CD4-positive, CD25-positive, alpha-beta regulatory T cell (primary cell): ENCODE measurements around the gene HAPLN2. TPM values are rescaled to one million over a fixed set of nuclear protein-coding genes. Genes with fewer than 3 reads are reported as not detected.

Source experiments
- ATAC-seq, 2 donors: fragments of 150-1000 bp; cut with Tn5 transposase; one replicate each; pipeline ENCODE4 v1.10.0; 2021; ENCODE audit warnings: low read depth in 2 of 2, moderate number of reproducible peaks in 2 of 2, moderate library complexity in 1 of 2
- DNase-seq, 3 donors: peaks; one replicate each; pipeline versions ENCODE4 v3.0.0 to v3.0.0-alpha.2; 2012 to 2022; ENCODE audit warnings: mixed read lengths in 1 of 3
- H3K27ac ChIP-seq: one replicate; pipeline ENCODE4 v1.7.0; 2013; ENCODE audit warnings: mild to moderate bottlenecking, low read length; ENCODE audit not compliant: insufficient read depth, poor library complexity, severe bottlenecking
- H3K27me3 ChIP-seq: one replicate; pipeline ENCODE4 v1.7.0; 2013; ENCODE audit warnings: low read length; ENCODE audit not compliant: control insufficient read depth, insufficient read depth
- H3K36me3 ChIP-seq: one replicate; pipeline ENCODE4 v1.7.0; 2013; ENCODE audit warnings: mild to moderate bottlenecking, low read length, moderate library complexity; ENCODE audit not compliant: control insufficient read depth, insufficient read depth
- H3K4me1 ChIP-seq: 2 replicates; pipeline ENCODE4 v1.7.0; 2013; ENCODE audit warnings: mild to moderate bottlenecking, low read length; ENCODE audit not compliant: insufficient read depth, control insufficient read depth, poor library complexity, severe bottlenecking
- H3K4me3 ChIP-seq: one replicate; pipeline ENCODE4 v1.7.0; 2013; ENCODE audit warnings: low read depth, mild to moderate bottlenecking, low read length, moderate library complexity
- H3K9me3 ChIP-seq, 2 experiments: 1 replicate in 1 of 2; 2 replicates in 1 of 2; pipeline ENCODE4 v1.7.0; 2013; ENCODE audit warnings: low read length in 2 of 2, mild to moderate bottlenecking in 1 of 2, moderate library complexity in 1 of 2; ENCODE audit not compliant: control insufficient read depth in 2 of 2
- H3K27ac Mint-ChIP-seq, 3 donors: one replicate each; pipeline ENCODE4 v1.8.0; 2020 to 2022; ENCODE audit warnings: mild to moderate bottlenecking in 3 of 3, mixed read lengths in 3 of 3, moderate library complexity in 2 of 3
- H3K27me3 Mint-ChIP-seq: one replicate; pipeline ENCODE4 v1.8.0; 2022; ENCODE audit warnings: mild to moderate bottlenecking, mixed read lengths
- H3K36me3 Mint-ChIP-seq: one replicate; pipeline ENCODE4 v1.8.0; 2020; ENCODE audit warnings: mixed read lengths
- H3K4me1 Mint-ChIP-seq, 4 donors: one replicate each; pipeline ENCODE4 v1.8.0; 2020 to 2022; ENCODE audit warnings: mixed read lengths in 4 of 4, mild to moderate bottlenecking in 1 of 4
- H3K4me3 Mint-ChIP-seq, 4 donors: one replicate each; pipeline ENCODE4 v1.8.0; 2020 to 2022; ENCODE audit warnings: mild to moderate bottlenecking in 4 of 4, mixed read lengths in 4 of 4, moderate library complexity in 3 of 4
- H3K9me3 Mint-ChIP-seq, 7 donors: one replicate each; pipeline ENCODE4 v1.8.0; 2020 to 2022; ENCODE audit warnings: mixed read lengths in 7 of 7, mild to moderate bottlenecking in 3 of 7, moderate library complexity in 2 of 7
- polyA plus RNA-seq, 4 donors: library from polyadenylated mRNA; unstranded; fragments of 300-500 nt; fragmentation: Illumina TruSeq; gene quantifications; one replicate each; pipeline ENCODE4 v1.2.3, GENCODE V29; 2021
- total RNA-seq: library from RNA; stranded (reverse); gene quantifications from one replicate; pipeline ENCODE4 v1.2.3, GENCODE V29; 2022

HAPLN2 gene
- total and polyA plus RNA-seq, 5 donors from 2014 or later = not detected

- no peak for DNase-seq
- no peak for ATAC-seq
- H3K4me3 Mint-ChIP-seq = peak overlapping the region in 1 of 4 donors; percentile 59
- H3K36me3 ChIP-seq = no peaks in the 10 kb centered on the region
- peaks cover 0 to 30% (median 16%) of the 10 kb centered on the region in 4 donors for H3K4me1 Mint-ChIP-seq
- peak overlapping the region in 1 of 3 donors; percentile 67 for H3K27ac Mint-ChIP-seq
- peaks cover 82% of the 10 kb centered on the region for H3K27me3 Mint-ChIP-seq
- H3K27me3 ChIP-seq = peaks cover 45% of the 10 kb centered on the region
- peaks cover 4% of the 10 kb centered on the region for H3K36me3 Mint-ChIP-seq
- H3K4me3 ChIP-seq = no peak overlapping the region
- H3K27ac ChIP-seq = no peak overlapping the region
- peaks cover 0 to 1% (median 0%) of the 10 kb centered on the region in 7 donors for H3K9me3 Mint-ChIP-seq
- H3K4me1 ChIP-seq = peaks cover 21% of the 10 kb centered on the region
- H3K9me3 ChIP-seq = no peaks in the 10 kb centered on the region
Observed at GRCh38 chr1:156644640-156645039, 25.4 kb downstream of the HAPLN2 start.

DNA sequence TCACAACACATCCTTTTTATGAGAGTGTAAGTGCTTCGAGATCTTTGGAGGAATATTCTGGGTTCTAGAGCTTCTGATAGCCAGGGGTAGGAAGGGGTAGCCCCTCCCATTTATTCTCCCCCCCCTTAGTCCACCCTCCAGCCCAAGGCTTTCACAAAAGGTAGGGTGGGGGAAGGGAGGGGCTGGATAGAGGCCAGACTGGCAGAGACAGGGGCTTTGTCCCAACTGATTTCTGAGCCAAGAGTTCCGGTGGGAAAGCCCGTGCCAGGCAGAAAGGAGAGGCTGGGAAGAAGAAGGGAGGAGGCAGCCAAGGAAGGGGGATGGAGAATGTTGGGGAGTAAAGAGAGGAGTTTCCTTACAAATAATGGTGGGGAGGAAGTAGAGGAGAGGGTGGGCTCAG, 25.8 kb downstream of the HAPLN2 start:
- Mint-ChIP-seq H3K27ac (peak overlapping the region in 1 of 3 donors; percentile 67), H3K36me3 (peaks cover 4% of the 10 kb centered on the region), H3K4me1 (peaks cover 0 to 30% (median 16%) of the 10 kb centered on the region in 4 donors), H3K27me3 (peaks cover 82% of the 10 kb centered on the region), H3K9me3 (peaks cover 0 to 1% (median 0%) of the 10 kb centered on the region in 7 donors), H3K4me3 (peak overlapping the region in 1 of 4 donors; percentile 59)
- DNase-seq (no peak), ATAC-seq (no peak)
- no peaks in the 10 kb centered on the region for H3K36me3 ChIP-seq
- H3K9me3 ChIP-seq = no peaks in the 10 kb centered on the region
- peaks cover 43% of the 10 kb centered on the region for H3K27me3 ChIP-seq
- no peak overlapping the region for H3K27ac ChIP-seq
- H3K4me1 ChIP-seq = peaks cover 21% of the 10 kb centered on the region
- H3K4me3 ChIP-seq = no peak overlapping the region

DNA sequence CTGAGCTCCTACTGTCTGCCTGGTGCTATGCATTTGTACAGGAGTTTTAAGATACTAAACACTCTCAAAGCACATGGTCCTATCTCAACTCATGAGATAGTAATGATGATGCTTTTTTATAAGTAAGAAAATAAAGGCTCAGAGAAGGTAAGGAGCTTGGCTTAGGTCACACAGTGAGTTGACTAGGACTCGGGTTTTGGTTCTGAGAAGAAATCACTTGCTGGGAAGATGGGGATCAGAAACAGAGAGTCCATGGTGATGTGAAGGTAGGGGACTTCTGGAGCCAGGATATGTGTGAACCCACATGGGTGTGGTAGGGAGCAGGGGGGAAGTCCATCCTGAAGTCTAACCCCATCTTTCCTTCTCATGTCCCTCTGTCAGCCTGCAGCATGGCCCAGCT, 26.5 kb downstream of the HAPLN2 start:
- Mint-ChIP-seq H3K9me3 (peaks cover 0 to 1% (median 0%) of the 10 kb centered on the region in 7 donors), H3K4me3 (no peak overlapping the region), H3K27ac (no peak overlapping the region), H3K27me3 (peaks cover 81% of the 10 kb centered on the region), H3K4me1 (peaks cover 0 to 30% (median 16%) of the 10 kb centered on the region in 4 donors), H3K36me3 (peaks cover 4% of the 10 kb centered on the region)
- no peak for ATAC-seq
- Histone ChIP-seq H3K4me1 (peaks cover 21% of the 10 kb centered on the region), H3K27ac (no peak overlapping the region), H3K9me3 (no peaks in the 10 kb centered on the region), H3K27me3 (peaks cover 42% of the 10 kb centered on the region), H3K36me3 (no peaks in the 10 kb centered on the region), H3K4me3 (no peak overlapping the region)
- no peak for DNase-seq

- Histone ChIP-seq H3K27me3 (peaks cover 33% of the 10 kb centered on the region), H3K9me3 (no peaks in the 10 kb centered on the region), H3K4me3 (no peak overlapping the region), H3K36me3 (no peaks in the 10 kb centered on the region), H3K4me1 (peaks cover 14% of the 10 kb centered on the region), H3K27ac (no peak overlapping the region)
- peaks cover 72% of the 10 kb centered on the region for H3K27me3 Mint-ChIP-seq
- H3K4me3 Mint-ChIP-seq = no peak overlapping the region
- DNase-seq (no peak), ATAC-seq (no peak)
- no peaks in the 10 kb centered on the region for H3K36me3 Mint-ChIP-seq
- no peak overlapping the region for H3K27ac Mint-ChIP-seq
- H3K9me3 Mint-ChIP-seq = peaks cover 0 to 2% (median 0%) of the 10 kb centered on the region in 7 donors
- H3K4me1 Mint-ChIP-seq = peaks cover 0 to 23% (median 9%) of the 10 kb centered on the region in 4 donors
Observed at GRCh38 chr1:156646738-156647211, 27.6 kb downstream of the HAPLN2 start.

- Mint-ChIP-seq H3K36me3 (peaks cover 3% of the 10 kb centered on the region), H3K9me3 (peaks cover 0 to 2% (median 0%) of the 10 kb centered on the region in 7 donors), H3K4me3 (no peak overlapping the region), H3K4me1 (peaks cover 0 to 24% (median 10%) of the 10 kb centered on the region in 4 donors), H3K27ac (no peak overlapping the region), H3K27me3 (peaks cover 72% of the 10 kb centered on the region)
- Histone ChIP-seq H3K27me3 (peaks cover 33% of the 10 kb centered on the region), H3K36me3 (no peaks in the 10 kb centered on the region), H3K4me3 (no peak overlapping the region), H3K4me1 (peaks cover 9% of the 10 kb centered on the region), H3K9me3 (no peaks in the 10 kb centered on the region), H3K27ac (no peak overlapping the region)
- ATAC-seq (no peak), DNase-seq (no peak)
Observed at GRCh38 chr1:156647351-156647750, 28.1 kb downstream of the HAPLN2 start.

GRCh38 chr1:156648496-156648895, 29.3 kb downstream of the HAPLN2 start:
- Mint-ChIP-seq H3K27me3 (peaks cover 67% of the 10 kb centered on the region), H3K4me1 (peaks cover 0 to 14% (median 5%) of the 10 kb centered on the region in 4 donors), H3K27ac (peak overlapping the region in 1 of 3 donors; percentile 36), H3K4me3 (no peak overlapping the region), H3K36me3 (peaks cover 3% of the 10 kb centered on the region), H3K9me3 (peaks cover 0 to 4% (median 0%) of the 10 kb centered on the region in 7 donors)
- Histone ChIP-seq H3K9me3 (no peaks in the 10 kb centered on the region), H3K36me3 (no peaks in the 10 kb centered on the region), H3K27me3 (peaks cover 24% of the 10 kb centered on the region), H3K4me1 (peaks cover 4% of the 10 kb centered on the region), H3K4me3 (no peak overlapping the region), H3K27ac (no peak overlapping the region)
- ATAC-seq (no peak), DNase-seq (no peak)

DNA sequence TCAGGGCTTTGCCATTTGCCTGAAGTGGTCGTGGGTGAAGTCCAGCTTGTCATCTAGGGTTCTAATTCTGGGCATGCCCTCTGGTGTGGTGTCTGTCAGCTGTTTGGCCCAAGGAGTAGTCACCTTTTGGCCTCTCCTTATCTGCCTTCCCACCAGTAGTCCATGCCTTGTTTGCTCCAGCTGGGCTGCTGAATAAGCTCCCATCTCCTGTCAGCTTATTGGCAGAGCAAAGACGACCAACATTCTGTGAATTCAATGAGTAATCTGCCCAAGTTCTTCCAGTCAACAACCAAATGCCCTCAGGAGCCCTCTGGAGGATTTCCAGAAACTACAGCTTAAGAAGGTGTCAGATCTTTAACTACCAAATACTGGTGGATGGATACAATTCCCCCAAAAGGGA, 29.7 kb downstream of the HAPLN2 start:
- H3K4me1 Mint-ChIP-seq = peaks cover 0 to 10% (median 1%) of the 10 kb centered on the region in 4 donors

More for the DNA sequence above, 29.7 kb downstream of the HAPLN2 start:
- Histone ChIP-seq H3K9me3 (no peaks in the 10 kb centered on the region), H3K27ac (no peak overlapping the region), H3K4me1 (no peaks in the 10 kb centered on the region), H3K36me3 (no peaks in the 10 kb centered on the region), H3K4me3 (no peak overlapping the region), H3K27me3 (peaks cover 25% of the 10 kb centered on the region)
- no peak overlapping the region for H3K4me3 Mint-ChIP-seq
- peaks cover 0 to 4% (median 0%) of the 10 kb centered on the region in 7 donors for H3K9me3 Mint-ChIP-seq
- ATAC-seq (no peak), DNase-seq (no peak)
- no peak overlapping the region for H3K27ac Mint-ChIP-seq
- peaks cover 3% of the 10 kb centered on the region for H3K36me3 Mint-ChIP-seq
- peaks cover 64% of the 10 kb centered on the region for H3K27me3 Mint-ChIP-seq
